ENCODE data around the gene KSR1. TPM values are rescaled to one million over a fixed set of nuclear protein-coding genes. Genes with fewer than 3 reads are reported as not detected.
A peak's percentile ranks its signal among the peaks of the same experiment; 100 is the strongest.

The KSR1 gene
- total and polyA plus RNA-seq, 2 donors (not counting 1 experiment from before 2014, with no cell fraction given) = 5.3 to 10.1 TPM

DNA sequence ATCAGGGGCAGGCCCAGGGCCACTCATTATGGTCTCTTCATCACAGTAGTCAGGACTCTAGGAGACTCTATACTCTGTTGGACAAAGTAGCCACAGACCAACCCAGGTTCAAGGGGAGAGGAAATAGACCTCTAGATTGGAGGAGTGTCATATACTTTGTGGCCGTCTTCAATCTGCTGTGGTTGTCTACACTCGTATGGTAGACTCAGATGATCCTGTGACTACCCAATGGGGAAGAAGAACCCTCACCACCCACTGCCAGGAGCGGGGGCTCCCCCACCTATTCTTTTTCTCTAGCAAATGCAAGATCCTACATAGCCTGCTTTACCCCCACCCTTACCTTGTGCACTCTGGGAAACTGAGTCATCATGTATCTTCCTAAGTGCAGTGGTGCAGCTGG, 80.5 kb downstream of the KSR1 start:
- no peak overlapping the region for H3K4me2 ChIP-seq (ENCODE audit: extremely low read depth, insufficient read depth, low read length)
- no peaks in the 10 kb centered on the region for H3K79me2 ChIP-seq (ENCODE audit: control insufficient read depth, insufficient read depth, low read length)
- TF ChIP-seq EZH2 (IDR thresholded peaks at IDR 0.05; ENCODE audit: low read length, missing control alignments) = no peak
- TF ChIP-seq, protein P1, sequence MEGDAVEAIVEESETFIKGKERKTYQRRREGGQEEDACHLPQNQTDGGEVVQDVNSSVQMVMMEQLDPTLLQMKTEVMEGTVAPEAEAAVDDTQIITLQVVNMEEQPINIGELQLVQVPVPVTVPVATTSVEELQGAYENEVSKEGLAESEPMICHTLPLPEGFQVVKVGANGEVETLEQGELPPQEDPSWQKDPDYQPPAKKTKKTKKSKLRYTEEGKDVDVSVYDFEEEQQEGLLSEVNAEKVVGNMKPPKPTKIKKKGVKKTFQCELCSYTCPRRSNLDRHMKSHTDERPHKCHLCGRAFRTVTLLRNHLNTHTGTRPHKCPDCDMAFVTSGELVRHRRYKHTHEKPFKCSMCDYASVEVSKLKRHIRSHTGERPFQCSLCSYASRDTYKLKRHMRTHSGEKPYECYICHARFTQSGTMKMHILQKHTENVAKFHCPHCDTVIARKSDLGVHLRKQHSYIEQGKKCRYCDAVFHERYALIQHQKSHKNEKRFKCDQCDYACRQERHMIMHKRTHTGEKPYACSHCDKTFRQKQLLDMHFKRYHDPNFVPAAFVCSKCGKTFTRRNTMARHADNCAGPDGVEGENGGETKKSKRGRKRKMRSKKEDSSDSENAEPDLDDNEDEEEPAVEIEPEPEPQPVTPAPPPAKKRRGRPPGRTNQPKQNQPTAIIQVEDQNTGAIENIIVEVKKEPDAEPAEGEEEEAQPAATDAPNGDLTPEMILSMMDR (conservative IDR thresholded peaks at IDR 0.05 in 1 of 2, IDR thresholded peaks at IDR 0.05 in 1 of 2; ENCODE audit: low read depth in 1 of 2, low read length in 2 of 2) = no peak
- H3K4me1 ChIP-seq (ENCODE audit: control insufficient read depth, extremely low read depth, insufficient read depth, low read length) = peaks cover 28% of the 10 kb centered on the region
- no peaks in the 10 kb centered on the region for H4K20me1 ChIP-seq (ENCODE audit: control insufficient read depth, extremely low read depth, insufficient read depth, low read length)
- peaks cover 2% of the 10 kb centered on the region for H3K27me3 ChIP-seq (ENCODE audit: control insufficient read depth, insufficient read depth, low read length)
- H3K36me3 ChIP-seq (ENCODE audit: control insufficient read depth, insufficient read depth, low read length) = no peaks in the 10 kb centered on the region
- no peak overlapping the region for H2AFZ ChIP-seq (ENCODE audit: low read length)
- H3K4me3 ChIP-seq (replicated peaks in 1 of 4; ENCODE audit: control extremely low read depth in 1 of 4, insufficient read depth in 1 of 4, low read depth in 3 of 4, low read length in 4 of 4) = no peak overlapping the region
- no peak overlapping the region for H3K9ac ChIP-seq (ENCODE audit: insufficient read depth, low read length)
- DNase-seq (ENCODE audit: low read depth in 2 of 2) = no peak
- H3K27ac ChIP-seq (ENCODE audit: insufficient read depth, low read length) = no peak overlapping the region
- no peaks in the 10 kb centered on the region for H3K9me3 ChIP-seq (ENCODE audit: control insufficient read depth, insufficient read depth, low read depth, low read length)

DNA sequence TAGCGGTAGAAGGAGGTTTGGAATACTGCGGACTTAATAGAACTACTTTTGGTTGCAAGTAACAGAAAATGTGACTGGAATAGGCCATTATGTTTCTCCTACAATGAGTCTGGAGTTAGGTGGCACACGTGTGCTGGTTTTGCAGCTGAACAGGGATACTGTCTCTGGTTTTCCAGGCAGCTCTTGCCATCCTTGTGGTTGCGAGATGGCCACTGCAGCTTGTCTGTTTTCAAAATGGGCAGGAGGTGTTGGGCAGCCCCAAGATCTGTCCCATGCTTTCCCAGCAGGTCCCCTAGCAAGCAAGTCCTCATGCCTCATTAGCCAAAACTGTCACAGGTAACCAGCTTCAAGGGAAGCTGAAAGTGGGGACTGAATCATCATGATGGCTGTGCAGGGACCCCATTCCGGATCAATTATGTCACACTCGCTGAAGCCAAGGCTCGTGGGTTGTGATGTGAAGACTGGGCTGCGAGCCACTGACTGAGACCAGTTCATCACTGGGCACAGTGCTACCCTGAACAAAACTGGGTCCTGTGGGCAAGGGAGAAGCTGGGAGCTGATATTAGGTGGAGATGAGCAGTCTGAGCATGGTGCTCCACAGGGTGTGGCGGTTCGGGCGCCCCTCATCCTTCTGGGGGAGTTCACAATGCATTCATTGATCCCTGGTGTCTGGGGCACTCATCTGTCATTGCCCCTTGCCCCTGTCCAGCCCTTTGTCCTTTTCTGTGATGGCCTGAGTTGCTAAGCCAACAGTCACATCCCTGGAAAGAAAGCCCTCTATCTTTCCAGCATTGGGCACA, 82.1 kb downstream of the KSR1 start:
- Histone ChIP-seq H4K20me1 (ENCODE audit: control insufficient read depth, extremely low read depth, insufficient read depth, low read length) (no peaks in the 10 kb centered on the region), H3K9me3 (ENCODE audit: control insufficient read depth, insufficient read depth, low read depth, low read length) (no peaks in the 10 kb centered on the region), H3K4me3 (replicated peaks in 1 of 4; ENCODE audit: control extremely low read depth in 1 of 4, insufficient read depth in 1 of 4, low read depth in 3 of 4, low read length in 4 of 4) (no peak overlapping the region), H2AFZ (ENCODE audit: low read length) (no peak overlapping the region), H3K4me1 (ENCODE audit: control insufficient read depth, extremely low read depth, insufficient read depth, low read length) (peaks cover 28% of the 10 kb centered on the region), H3K9ac (ENCODE audit: insufficient read depth, low read length) (no peak overlapping the region), H3K27ac (ENCODE audit: insufficient read depth, low read length) (no peak overlapping the region), H3K27me3 (ENCODE audit: control insufficient read depth, insufficient read depth, low read length) (peaks cover 2% of the 10 kb centered on the region), H3K79me2 (ENCODE audit: control insufficient read depth, insufficient read depth, low read length) (no peaks in the 10 kb centered on the region), H3K4me2 (ENCODE audit: extremely low read depth, insufficient read depth, low read length) (no peak overlapping the region), H3K36me3 (ENCODE audit: control insufficient read depth, insufficient read depth, low read length) (no peaks in the 10 kb centered on the region)
- DNase-seq (ENCODE audit: low read depth in 2 of 2) = peak in 1 of 2 donors; percentile 81
- TF ChIP-seq EZH2 (IDR thresholded peaks at IDR 0.05; ENCODE audit: low read length, missing control alignments) = no peak
- TF ChIP-seq, protein P1 (conservative IDR thresholded peaks at IDR 0.05 in 1 of 2, IDR thresholded peaks at IDR 0.05 in 1 of 2; ENCODE audit: low read depth in 1 of 2, low read length in 2 of 2) = no peak

DNA sequence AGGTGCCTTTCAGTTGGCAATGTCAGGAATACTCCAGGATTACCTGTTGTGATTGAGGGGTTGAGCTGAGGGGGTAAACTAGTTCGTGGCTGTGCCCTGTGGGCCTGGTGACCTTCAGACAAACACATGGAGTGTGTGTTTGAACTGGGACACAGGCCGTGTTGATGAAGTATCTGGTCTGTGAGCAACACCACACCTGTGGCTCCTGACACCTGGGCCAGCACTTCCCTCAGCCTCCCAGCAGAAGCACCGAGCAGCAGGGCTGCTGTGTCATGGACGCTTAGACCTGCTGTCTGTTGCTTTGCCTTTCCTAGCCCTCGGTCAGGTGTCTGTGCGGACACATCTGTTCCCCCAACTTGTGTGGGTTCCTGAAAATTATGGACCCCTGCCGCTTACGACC, 82.9 kb downstream of the KSR1 start:
- H3K9ac ChIP-seq (ENCODE audit: insufficient read depth, low read length) = no peak overlapping the region
- H3K4me3 ChIP-seq (replicated peaks in 1 of 4; ENCODE audit: control extremely low read depth in 1 of 4, insufficient read depth in 1 of 4, low read depth in 3 of 4, low read length in 4 of 4) = no peak overlapping the region
- H3K9me3 ChIP-seq (ENCODE audit: control insufficient read depth, insufficient read depth, low read depth, low read length) = no peaks in the 10 kb centered on the region
- H3K27ac ChIP-seq (ENCODE audit: insufficient read depth, low read length) = no peak overlapping the region
- no peaks in the 10 kb centered on the region for H3K36me3 ChIP-seq (ENCODE audit: control insufficient read depth, insufficient read depth, low read length)
- H3K4me2 ChIP-seq (ENCODE audit: extremely low read depth, insufficient read depth, low read length) = no peak overlapping the region
- no peaks in the 10 kb centered on the region for H3K79me2 ChIP-seq (ENCODE audit: control insufficient read depth, insufficient read depth, low read length)
- H3K4me1 ChIP-seq (ENCODE audit: control insufficient read depth, extremely low read depth, insufficient read depth, low read length) = peaks cover 22% of the 10 kb centered on the region
- TF ChIP-seq, protein P1 (conservative IDR thresholded peaks at IDR 0.05 in 1 of 2, IDR thresholded peaks at IDR 0.05 in 1 of 2; ENCODE audit: low read depth in 1 of 2, low read length in 2 of 2) = no peak
- no peak for TF ChIP-seq EZH2 (IDR thresholded peaks at IDR 0.05; ENCODE audit: low read length, missing control alignments)
- H3K27me3 ChIP-seq (ENCODE audit: control insufficient read depth, insufficient read depth, low read length) = peaks cover 4% of the 10 kb centered on the region
- no peak overlapping the region for H2AFZ ChIP-seq (ENCODE audit: low read length)
- DNase-seq (ENCODE audit: low read depth in 2 of 2) = no peak
- no peaks in the 10 kb centered on the region for H4K20me1 ChIP-seq (ENCODE audit: control insufficient read depth, extremely low read depth, insufficient read depth, low read length)
